HG03575 (cell line): ENCODE results near the gene NDUFS6.
"Not testable (repeated sequence)": the region's sequence is repeated elsewhere in the genome, so short reads cannot be mapped to it uniquely, and the experiment has no call there.

Source experiments
- ATAC-seq: cut with Tn5 transposase; IDR thresholded peaks from one replicate; pipeline ENCODE4 v1.9.1; 2021; ENCODE audit not compliant: unreplicated experiment, insufficient number of reproducible peaks, low FRiP score; ENCODE audit errors: extremely low read depth

Gene NDUFS6

GRCh38 chr5:1806974-1807373, 5.8 kb downstream of the NDUFS6 start:
- no peak for ATAC-seq

GRCh38 chr5:1807451-1808185, 6.4 kb downstream of the NDUFS6 start:
- no peak for ATAC-seq

- no peak for ATAC-seq
These were observed 7.2 kb downstream of the NDUFS6 start for GRCh38 chr5:1808439-1808838.

GRCh38 chr5:1809416-1810035, 8.3 kb downstream of the NDUFS6 start:
- no peak for ATAC-seq

- no peak for ATAC-seq
These were observed 9.4 kb downstream of the NDUFS6 start for GRCh38 chr5:1810581-1811101.

- ATAC-seq: no peak
These were observed 13.2 kb downstream of the NDUFS6 start for GRCh38 chr5:1814183-1815020.

- no peak for ATAC-seq
These were observed 14.0 kb downstream of the NDUFS6 start for GRCh38 chr5:1815071-1815786.

- no peak for ATAC-seq
These were observed 14.7 kb downstream of the NDUFS6 start for GRCh38 chr5:1815881-1816292.

GRCh38 chr5:1816495-1817089, 15.4 kb downstream of the NDUFS6 start:
- not testable (repeated sequence) for ATAC-seq

- ATAC-seq: no peak
These were observed 16.2 kb downstream of the NDUFS6 start for GRCh38 chr5:1817261-1818043.

GRCh38 chr5:1818784-1819183, 17.6 kb downstream of the NDUFS6 start:
- no peak for ATAC-seq

GRCh38 chr5:1819458-1819857, 18.3 kb downstream of the NDUFS6 start:
- no peak for ATAC-seq

- ATAC-seq: no peak
These were observed 19.2 kb downstream of the NDUFS6 start for GRCh38 chr5:1820381-1820780.

- no peak for ATAC-seq
These were observed 19.7 kb downstream of the NDUFS6 start for GRCh38 chr5:1820926-1821325.

GRCh38 chr5:1821862-1822261, 20.7 kb downstream of the NDUFS6 start:
- ATAC-seq: no peak

- ATAC-seq: no peak
These were observed 22.3 kb downstream of the NDUFS6 start for GRCh38 chr5:1823381-1824034.

GRCh38 chr5:1824109-1824821, 23.1 kb downstream of the NDUFS6 start:
- ATAC-seq: no peak
